HG03066 (cell line): ENCODE data around the gene POSTN.

Experiments
- ATAC-seq: cut with Tn5 transposase; IDR thresholded peaks from one replicate; pipeline ENCODE4 v1.9.1; 2021; ENCODE audit warnings: low read depth; ENCODE audit not compliant: unreplicated experiment

The POSTN gene, protein sequence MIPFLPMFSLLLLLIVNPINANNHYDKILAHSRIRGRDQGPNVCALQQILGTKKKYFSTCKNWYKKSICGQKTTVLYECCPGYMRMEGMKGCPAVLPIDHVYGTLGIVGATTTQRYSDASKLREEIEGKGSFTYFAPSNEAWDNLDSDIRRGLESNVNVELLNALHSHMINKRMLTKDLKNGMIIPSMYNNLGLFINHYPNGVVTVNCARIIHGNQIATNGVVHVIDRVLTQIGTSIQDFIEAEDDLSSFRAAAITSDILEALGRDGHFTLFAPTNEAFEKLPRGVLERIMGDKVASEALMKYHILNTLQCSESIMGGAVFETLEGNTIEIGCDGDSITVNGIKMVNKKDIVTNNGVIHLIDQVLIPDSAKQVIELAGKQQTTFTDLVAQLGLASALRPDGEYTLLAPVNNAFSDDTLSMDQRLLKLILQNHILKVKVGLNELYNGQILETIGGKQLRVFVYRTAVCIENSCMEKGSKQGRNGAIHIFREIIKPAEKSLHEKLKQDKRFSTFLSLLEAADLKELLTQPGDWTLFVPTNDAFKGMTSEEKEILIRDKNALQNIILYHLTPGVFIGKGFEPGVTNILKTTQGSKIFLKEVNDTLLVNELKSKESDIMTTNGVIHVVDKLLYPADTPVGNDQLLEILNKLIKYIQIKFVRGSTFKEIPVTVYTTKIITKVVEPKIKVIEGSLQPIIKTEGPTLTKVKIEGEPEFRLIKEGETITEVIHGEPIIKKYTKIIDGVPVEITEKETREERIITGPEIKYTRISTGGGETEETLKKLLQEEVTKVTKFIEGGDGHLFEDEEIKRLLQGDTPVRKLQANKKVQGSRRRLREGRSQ

DNA sequence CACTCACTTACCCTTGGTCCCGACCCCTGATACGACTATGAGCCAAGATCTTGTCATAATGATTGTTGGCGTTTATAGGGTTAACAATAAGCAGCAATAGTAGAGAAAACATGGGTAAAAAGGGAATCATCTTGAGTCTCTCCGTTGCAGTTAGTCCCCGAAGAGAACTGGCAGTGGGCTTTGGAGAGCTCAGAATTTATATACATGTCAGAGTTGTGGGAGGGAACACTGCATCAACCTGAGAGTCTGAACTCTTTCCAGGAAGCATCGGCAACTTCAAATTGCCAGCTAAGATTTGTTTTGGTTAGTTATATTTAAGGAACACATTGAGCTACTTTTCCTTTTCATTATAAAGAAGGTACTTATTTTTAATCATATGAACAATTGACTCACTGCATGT lies at the start of gene POSTN:
Gene POSTN, minus strand, starts transcription at position 172 of the 400 bp plus-strand sequence. Its CDS starts 42 bp downstream, at position 130.
- no peak for ATAC-seq

GRCh38 chr13:37647031-37647650 lies 48.6 kb upstream of the POSTN start:
- no peak for ATAC-seq

DNA sequence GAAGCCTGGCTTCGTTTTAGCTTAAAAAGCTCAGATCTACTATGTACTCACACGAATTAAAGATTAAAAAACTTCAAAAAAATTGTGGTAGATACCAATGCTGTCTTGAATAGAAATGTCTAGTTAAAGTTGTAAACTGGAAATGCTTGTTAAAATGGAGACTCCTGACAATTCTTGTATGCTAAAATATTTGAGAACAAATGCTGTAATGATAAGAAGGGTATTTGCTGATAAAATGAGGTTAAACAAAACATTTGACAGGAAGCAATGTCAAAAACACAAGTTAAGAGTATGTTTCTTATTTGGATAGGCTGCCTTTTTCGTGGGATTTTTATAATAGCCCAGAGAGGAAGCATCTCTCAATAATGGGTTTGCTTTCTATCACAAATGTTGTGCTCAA lies 48.0 kb upstream of the POSTN start:
- no peak for ATAC-seq

GRCh38 chr13:37645181-37645740 lies 46.7 kb upstream of the POSTN start:
- ATAC-seq = no peak

DNA sequence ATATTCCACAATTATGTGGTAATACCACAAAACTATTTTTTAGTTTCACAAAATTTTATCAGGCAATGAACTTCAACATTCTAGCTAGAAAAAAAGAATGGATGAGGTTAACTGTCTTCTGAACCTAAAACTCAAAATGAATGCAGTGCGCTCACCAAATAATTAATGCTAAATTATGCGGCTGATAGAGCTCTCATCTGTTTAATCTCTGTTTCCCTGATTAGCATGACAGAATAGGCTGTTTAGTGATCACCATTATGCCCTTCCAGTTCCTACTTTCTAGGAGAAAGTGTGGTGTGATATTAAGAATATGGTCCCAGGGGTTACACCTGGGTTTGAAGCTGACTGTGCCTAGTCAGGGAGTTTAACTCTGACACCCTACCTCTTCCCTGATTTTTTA lies 42.8 kb upstream of the POSTN start:
- no peak for ATAC-seq

- ATAC-seq = no peak
Measured at GRCh38 chr13:37640499-37640898, 41.9 kb upstream of the POSTN start.

GRCh38 chr13:37636701-37637100 lies 38.1 kb upstream of the POSTN start:
- no peak for ATAC-seq

DNA sequence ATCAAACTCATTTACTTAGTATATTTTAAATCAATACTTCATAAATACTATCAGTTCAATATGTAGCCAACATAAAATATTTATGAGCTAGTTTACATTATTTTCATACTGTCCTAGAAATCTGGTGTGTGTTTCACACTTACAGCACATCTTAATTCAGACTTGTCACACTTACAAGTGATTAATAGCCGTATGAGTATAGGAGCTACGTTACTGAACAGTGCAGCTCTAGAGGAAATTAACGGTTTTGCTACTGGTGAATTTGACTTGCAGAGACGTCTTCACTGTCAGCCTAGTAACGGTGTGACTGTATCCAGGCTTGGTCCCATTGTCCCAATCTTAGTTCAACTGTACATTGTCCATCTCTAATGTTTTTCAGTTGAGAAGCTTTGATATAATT lies 33.7 kb upstream of the POSTN start:
- no peak for ATAC-seq

DNA sequence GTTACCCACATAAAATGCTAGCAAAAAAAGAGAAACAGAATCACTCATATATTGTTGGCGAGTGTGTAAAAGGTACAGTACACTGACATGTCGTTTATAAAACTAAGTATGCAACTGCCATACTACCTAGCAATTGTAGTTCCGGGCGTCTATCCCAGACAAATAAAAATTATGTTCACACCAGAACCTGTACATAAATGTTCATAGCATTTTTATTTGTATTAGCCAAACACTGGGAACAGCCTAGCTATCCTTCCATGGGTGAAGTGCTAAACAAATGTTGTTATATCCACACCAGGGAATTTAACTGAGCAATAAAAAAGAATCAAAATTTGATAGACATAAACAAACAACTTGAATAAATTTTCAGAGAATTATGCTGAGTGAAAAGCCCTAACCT lies 28.9 kb upstream of the POSTN start:
- ATAC-seq = no peak

DNA sequence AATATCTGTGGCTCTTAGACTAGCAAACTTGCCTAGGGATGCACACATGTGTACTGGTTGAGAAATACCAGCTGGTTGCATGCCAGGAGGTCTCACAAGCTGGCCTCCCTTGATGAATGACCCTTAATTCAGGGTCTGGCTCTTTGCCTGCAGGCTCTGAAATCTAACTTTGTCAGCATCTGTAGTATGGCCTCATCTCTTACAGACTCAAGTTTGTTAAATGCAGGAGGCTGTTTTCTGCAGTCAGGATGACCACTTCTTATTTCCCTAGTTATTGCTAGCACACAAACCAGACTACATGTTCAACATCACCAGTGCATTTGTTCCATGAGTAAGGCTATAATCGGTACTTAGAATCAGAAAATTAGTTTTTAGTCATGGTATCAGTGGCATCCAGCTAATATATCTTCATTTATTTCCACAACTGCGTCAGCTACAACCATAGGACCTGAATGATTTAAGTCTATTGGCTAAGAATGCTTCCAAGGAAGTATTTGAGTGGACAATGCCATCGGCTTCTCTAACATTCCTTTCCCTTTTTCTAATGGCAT lies 23.3 kb upstream of the POSTN start:
- no peak for ATAC-seq

DNA sequence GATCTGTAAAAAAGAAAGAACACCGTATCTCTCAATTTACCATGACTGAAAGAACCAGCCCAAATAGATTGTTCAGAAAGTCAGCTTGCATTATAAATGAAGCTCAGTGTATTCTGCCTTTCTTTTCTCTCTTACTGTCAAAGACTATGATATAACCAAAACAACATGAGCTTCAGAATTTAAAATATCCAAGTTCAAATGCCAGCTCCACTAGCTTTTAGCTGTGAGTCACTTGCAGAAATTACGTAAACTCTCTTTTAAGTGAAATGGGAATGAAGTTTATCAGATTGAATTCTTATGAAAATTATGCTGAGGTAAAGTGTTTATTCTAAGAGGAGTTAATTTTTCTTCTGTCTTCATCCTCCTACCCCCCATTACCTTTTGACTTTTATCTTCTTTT lies 20.0 kb upstream of the POSTN start:
- no peak for ATAC-seq

DNA sequence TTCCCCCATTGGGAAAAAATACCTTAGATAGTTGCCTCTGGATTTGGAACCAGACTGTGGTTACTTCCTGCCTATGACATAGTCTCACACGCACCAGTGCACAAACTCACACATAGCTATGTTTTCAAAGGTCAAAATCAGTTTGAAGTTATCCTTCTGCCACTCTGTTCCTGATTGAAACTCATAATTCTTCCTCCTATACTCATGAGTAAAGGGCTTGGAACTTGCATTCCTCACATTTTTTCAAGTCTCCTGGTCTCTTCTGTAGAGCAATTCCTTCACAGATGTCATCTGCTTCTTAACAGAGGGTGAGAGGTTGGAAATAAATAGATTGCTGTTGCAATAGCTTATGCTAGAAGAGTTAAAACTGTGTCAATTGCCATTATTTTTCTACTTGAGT lies 18.6 kb upstream of the POSTN start:
- ATAC-seq = no peak

GRCh38 chr13:37616131-37616530 lies 17.6 kb upstream of the POSTN start:
- no peak for ATAC-seq

GRCh38 chr13:37615276-37615675 lies 16.7 kb upstream of the POSTN start:
- no peak for ATAC-seq

DNA sequence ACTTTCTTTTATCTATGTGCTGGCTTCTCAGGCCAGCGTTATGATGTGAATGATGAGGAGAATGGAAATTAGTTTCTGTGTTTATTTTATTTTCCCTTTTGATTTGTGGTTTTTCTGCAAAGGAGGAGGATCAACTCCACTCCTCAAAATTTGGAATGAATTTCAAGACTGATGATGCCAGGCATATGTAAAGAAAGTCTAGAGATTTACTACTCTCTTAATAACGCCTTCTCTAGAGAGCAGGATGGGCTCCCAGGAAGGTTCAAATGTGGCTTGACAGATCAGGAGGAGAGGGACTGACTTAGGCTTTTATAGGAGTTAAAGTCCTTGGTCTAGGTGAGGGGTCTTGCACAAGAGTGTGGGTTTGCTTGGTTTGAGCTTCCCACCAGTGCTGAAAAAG lies 15.1 kb upstream of the POSTN start:
- no peak for ATAC-seq

DNA sequence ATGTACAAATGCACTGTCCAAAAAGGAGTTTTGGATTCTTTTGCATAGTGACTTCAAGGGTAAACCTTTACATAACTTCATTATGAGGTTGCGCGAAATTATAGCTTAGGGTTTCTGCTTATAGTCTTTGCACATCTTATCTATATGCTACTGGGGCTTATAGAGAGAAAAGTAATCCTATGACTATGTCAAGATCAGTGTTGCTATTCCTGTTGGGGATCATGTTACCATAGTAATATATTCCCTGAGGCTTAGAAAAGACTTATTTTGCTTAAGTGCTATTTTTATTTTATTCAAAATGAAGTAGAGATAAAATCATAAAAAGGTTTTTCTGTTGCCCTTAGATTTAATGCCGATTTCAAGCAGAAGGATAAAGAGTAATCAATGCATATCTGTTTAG lies 14.7 kb upstream of the POSTN start:
- ATAC-seq = no peak

- no peak for ATAC-seq
Measured at GRCh38 chr13:37608750-37609339, 10.3 kb upstream of the POSTN start.

DNA sequence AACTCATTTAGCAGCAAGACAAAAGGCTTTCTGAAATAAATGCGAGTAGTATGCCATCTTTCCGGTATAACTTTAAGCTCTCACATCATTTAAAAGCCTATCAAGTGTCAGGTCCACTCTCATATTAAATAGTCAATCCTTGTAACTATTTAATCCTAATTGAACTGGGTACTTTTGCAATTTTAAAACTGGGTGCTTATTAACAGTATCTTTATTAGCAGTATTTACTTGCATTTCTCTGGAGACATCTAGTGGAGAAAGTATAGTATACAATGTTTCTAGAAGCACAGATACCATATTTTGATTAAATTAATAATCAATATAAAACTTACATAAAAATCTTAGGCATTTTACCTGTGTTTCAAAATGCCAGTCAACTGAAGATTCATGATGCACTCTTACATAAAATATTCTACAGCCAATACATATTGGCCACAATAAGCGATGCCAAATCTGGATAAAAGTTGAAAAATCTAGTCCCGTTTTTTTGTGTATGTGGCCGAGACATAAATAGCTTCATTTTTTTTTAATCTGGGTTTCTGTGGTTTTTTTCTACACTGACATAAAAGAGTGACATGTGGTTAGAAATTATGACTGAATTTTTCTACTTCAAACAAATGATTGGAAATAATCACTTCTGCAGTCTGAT lies 4.3 kb upstream of the POSTN start:
- ATAC-seq = no peak

- no peak for ATAC-seq
Measured at GRCh38 chr13:37601648-37602440, 3.3 kb upstream of the POSTN start.
